Transverse colon (tissue), 3 donors: ENCODE data around the gene HAO1.

Source experiments
- EP300 ChIP-seq: sonication (generic); formaldehyde crosslinking; IDR thresholded peaks from one replicate; pipeline ENCODE4 v1.6.1; 2017; ENCODE audit warnings: antibody characterized with exemption, low read depth
- TF ChIP-seq, protein P1 (sequence below), 5 experiments: fragments of 200-600 bp in 3 of 5; fragments of 450-650 bp in 2 of 5; sonication (generic) in 3 of 5; IDR thresholded peaks; 1 replicate in 2 of 5; 2 replicates in 3 of 5; pipeline ENCODE4 v1.5.1; 2016 to 2017; ENCODE audit warnings: antibody characterized with exemption in 5 of 5, inconsistent platforms in 3 of 5, mild to moderate bottlenecking in 2 of 5, moderate library complexity in 1 of 5

DNA sequence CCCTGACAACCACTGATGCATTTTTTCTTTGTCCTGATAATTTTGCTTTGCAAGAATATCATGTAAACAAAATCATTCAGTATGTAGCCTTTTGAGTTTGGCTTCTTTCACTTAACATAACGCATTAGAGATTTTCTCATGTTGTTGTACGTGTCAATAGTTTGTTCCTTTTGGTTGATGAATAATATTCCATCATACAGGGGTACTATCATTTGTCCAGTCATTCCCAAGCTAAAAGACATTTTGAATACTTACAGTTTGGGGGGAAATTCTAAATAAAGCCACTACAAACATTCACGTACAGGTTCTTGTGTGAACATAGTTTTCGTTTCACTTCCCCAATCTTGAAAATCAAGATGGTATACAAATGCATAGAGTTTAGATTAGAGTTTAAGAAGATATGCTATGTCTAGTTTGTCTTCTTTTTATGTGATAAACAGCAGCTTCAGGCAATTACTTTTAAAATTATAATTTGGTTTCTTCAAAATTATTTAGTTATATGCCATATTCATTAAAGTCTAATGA is 5.2 kb downstream of the HAO1 start:
- TF ChIP-seq EP300: no peak
- TF ChIP-seq, protein P1, sequence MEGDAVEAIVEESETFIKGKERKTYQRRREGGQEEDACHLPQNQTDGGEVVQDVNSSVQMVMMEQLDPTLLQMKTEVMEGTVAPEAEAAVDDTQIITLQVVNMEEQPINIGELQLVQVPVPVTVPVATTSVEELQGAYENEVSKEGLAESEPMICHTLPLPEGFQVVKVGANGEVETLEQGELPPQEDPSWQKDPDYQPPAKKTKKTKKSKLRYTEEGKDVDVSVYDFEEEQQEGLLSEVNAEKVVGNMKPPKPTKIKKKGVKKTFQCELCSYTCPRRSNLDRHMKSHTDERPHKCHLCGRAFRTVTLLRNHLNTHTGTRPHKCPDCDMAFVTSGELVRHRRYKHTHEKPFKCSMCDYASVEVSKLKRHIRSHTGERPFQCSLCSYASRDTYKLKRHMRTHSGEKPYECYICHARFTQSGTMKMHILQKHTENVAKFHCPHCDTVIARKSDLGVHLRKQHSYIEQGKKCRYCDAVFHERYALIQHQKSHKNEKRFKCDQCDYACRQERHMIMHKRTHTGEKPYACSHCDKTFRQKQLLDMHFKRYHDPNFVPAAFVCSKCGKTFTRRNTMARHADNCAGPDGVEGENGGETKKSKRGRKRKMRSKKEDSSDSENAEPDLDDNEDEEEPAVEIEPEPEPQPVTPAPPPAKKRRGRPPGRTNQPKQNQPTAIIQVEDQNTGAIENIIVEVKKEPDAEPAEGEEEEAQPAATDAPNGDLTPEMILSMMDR (IDR thresholded peaks at IDR 0.05): no peak
